ENCODE results near the gene CLPSL2. TPM values are rescaled to one million over a fixed set of nuclear protein-coding genes. Genes with fewer than 3 reads are reported as not detected.

The CLPSL2 gene
- not detected in 2 replicates for total RNA-seq

GRCh38 chr6:35776364-35777215 is at the start of gene CLPSL2:
CLPSL2 (plus strand) TSS chr6:35776598; CDS start chr6:35776619, 21 bp downstream.

GRCh38 chr6:35736982-35737412 is 39.4 kb upstream of the CLPSL2 start, which contains the start of gene ARMC12:
ARMC12 (plus strand) TSS chr6:35737032; CDS start chr6:35737109, 77 bp downstream.

DNA sequence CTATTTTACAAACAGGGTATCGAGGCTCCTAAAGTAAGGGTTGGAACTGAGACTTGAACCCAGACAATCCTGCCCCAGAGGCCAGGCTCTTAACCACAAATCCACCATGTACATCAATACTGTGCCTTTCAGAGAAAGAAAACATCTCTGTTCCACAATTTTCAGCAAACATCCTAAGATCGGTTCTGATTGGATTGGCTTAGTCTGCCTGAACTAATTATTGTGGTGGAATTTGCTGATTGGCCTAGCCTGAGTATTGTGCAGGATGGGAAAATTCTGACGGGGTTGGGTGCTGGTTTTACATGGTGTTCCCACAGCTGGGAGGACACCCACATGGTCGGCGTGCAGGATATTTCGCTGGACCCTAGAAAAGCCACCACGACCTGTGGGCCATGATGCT is 4.3 kb downstream of the CLPSL2 start, which contains the start of gene CLPSL1:
TSS of gene CLPSL1 (plus strand) at position 301 of the 400 bp plus-strand sequence. CDS start at position 393, 92 bp downstream.

GRCh38 chr6:35804996-35805736 is 28.8 kb downstream of the CLPSL2 start, which contains the start of gene LHFPL5:
LHFPL5 (plus strand) TSS chr6:35805352; CDS start chr6:35805671, 319 bp downstream.

Other genes with a start within 250 kb of the CLPSL2 start
- gene FKBP5, start 87.7 kb upstream of the CLPSL2 start, total RNA-seq = 18.9 and 21.0 TPM in 2 replicates
- gene ARMC12, start 39.6 kb upstream of the CLPSL2 start, total RNA-seq = 0.19 TPM in 1 of 2 replicates, not detected in the other
- gene CLPSL1, start 4.4 kb downstream of the CLPSL2 start, total RNA-seq = not detected in 2 replicates
- not detected in 2 replicates for gene CLPS, start 20.7 kb downstream of the CLPSL2 start, total RNA-seq
- gene LHFPL5, start 28.8 kb downstream of the CLPSL2 start, total RNA-seq = not detected in 2 replicates
- gene SRPK1, start 144.5 kb downstream of the CLPSL2 start, total RNA-seq = 88.2 and 88.4 TPM in 2 replicates
- gene SLC26A8, start 248.0 kb downstream of the CLPSL2 start, total RNA-seq = 0.38 TPM in 1 of 2 replicates, not detected in the other

Measured in vein endothelial cell (primary cell).